Measurements from ENCODE around the gene CDC42BPB.

GRCh38 chr14:103016594-103016993, 40.8 kb downstream of the CDC42BPB start:
- TF ChIP-seq EZH2 (optimal IDR thresholded peaks at IDR 0.05; ENCODE audit: low read depth, low read length) = no peak
- TF ChIP-seq, protein P1, sequence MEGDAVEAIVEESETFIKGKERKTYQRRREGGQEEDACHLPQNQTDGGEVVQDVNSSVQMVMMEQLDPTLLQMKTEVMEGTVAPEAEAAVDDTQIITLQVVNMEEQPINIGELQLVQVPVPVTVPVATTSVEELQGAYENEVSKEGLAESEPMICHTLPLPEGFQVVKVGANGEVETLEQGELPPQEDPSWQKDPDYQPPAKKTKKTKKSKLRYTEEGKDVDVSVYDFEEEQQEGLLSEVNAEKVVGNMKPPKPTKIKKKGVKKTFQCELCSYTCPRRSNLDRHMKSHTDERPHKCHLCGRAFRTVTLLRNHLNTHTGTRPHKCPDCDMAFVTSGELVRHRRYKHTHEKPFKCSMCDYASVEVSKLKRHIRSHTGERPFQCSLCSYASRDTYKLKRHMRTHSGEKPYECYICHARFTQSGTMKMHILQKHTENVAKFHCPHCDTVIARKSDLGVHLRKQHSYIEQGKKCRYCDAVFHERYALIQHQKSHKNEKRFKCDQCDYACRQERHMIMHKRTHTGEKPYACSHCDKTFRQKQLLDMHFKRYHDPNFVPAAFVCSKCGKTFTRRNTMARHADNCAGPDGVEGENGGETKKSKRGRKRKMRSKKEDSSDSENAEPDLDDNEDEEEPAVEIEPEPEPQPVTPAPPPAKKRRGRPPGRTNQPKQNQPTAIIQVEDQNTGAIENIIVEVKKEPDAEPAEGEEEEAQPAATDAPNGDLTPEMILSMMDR (IDR thresholded peaks at IDR 0.05; ENCODE audit: low read length) = no peak
